DOHH2 (cell line): Measurements from ENCODE around the gene MOB3C.

Experiments used
- H3F3A ChIP-seq: fragments of 200-600 bp; sonication (generic), shearing (Covaris generic); 2 replicates; pipeline ENCODE4 v1.6.0; 2016; ENCODE audit warnings: antibody characterized with exemption, mild to moderate bottlenecking; ENCODE audit not compliant: control insufficient read depth, insufficient read depth
- H3K27ac ChIP-seq: fragments of 200-600 bp; sonication (generic); 2 replicates; pipeline ENCODE4 v1.5.1; 2014; ENCODE audit warnings: low read depth, mild to moderate bottlenecking, low read length, moderate library complexity
- H3K27me3 ChIP-seq: fragments of 200-600 bp; sonication (generic); 2 replicates; pipeline ENCODE4 v1.6.1; 2014; ENCODE audit warnings: mild to moderate bottlenecking, low read length, mixed read lengths; ENCODE audit not compliant: control insufficient read depth
- H3K36me3 ChIP-seq: fragments of 200-600 bp; sonication (generic); 2 replicates; pipeline ENCODE4 v1.6.1; 2014; ENCODE audit warnings: mild to moderate bottlenecking, low read length, moderate library complexity, mixed read lengths; ENCODE audit not compliant: control insufficient read depth
- H3K4me1 ChIP-seq: fragments of 200-600 bp; sonication (generic); 2 replicates; pipeline ENCODE4 v1.6.1; 2014; ENCODE audit warnings: mild to moderate bottlenecking, low read length, mixed read lengths; ENCODE audit not compliant: control insufficient read depth
- H3K4me2 ChIP-seq: fragments of 200-600 bp; sonication (generic); 2 replicates; pipeline ENCODE4 v1.6.0; 2014; ENCODE audit warnings: mild to moderate bottlenecking, low read length, moderate library complexity
- H3K4me3 ChIP-seq: fragments of 200-600 bp; sonication (generic); 2 replicates; pipeline ENCODE4 v1.5.1; 2014; ENCODE audit warnings: mild to moderate bottlenecking, low read length, mixed read lengths
- H3K79me2 ChIP-seq: fragments of 200-600 bp; sonication (generic); 2 replicates; pipeline ENCODE4 v1.6.1; 2014; ENCODE audit warnings: mild to moderate bottlenecking, low read length, mixed read lengths; ENCODE audit not compliant: control insufficient read depth
- H3K9me2 ChIP-seq: fragments of 200-600 bp; sonication (generic); replicated peaks from 2 replicates; pipeline ENCODE4 v1.6.1; 2014; ENCODE audit warnings: mild to moderate bottlenecking, low read length, mixed read lengths; ENCODE audit not compliant: control insufficient read depth
- H3K9me3 ChIP-seq: fragments of 200-600 bp; sonication (generic); 2 replicates; pipeline ENCODE4 v1.6.1; 2014; ENCODE audit warnings: antibody characterized with exemption, low read length, mixed read lengths; ENCODE audit not compliant: control insufficient read depth, insufficient read depth
- H4K20me1 ChIP-seq: fragments of 200-600 bp; sonication (generic); 2 replicates; pipeline ENCODE4 v1.6.0; 2014; ENCODE audit warnings: low read depth, mild to moderate bottlenecking, antibody characterized with exemption, low read length, moderate library complexity; ENCODE audit not compliant: control insufficient read depth, insufficient read depth
- EZH2phosphoT487 ChIP-seq: fragments of 200-600 bp; sonication (generic); IDR thresholded peaks from 2 replicates; pipeline ENCODE4 v1.6.1; 2017; ENCODE audit warnings: borderline replicate concordance, mild to moderate bottlenecking, antibody characterized with exemption, low read length, moderate library complexity, mixed read lengths
- TF ChIP-seq, protein P1 (sequence below): fragments of 200-600 bp; sonication (generic); IDR thresholded peaks from one replicate; pipeline ENCODE4 v1.5.1; 2014; ENCODE audit warnings: antibody characterized with exemption, mild to moderate bottlenecking, low read depth, low read length; ENCODE audit not compliant: poor library complexity, severe bottlenecking

MOB3C gene

DNA sequence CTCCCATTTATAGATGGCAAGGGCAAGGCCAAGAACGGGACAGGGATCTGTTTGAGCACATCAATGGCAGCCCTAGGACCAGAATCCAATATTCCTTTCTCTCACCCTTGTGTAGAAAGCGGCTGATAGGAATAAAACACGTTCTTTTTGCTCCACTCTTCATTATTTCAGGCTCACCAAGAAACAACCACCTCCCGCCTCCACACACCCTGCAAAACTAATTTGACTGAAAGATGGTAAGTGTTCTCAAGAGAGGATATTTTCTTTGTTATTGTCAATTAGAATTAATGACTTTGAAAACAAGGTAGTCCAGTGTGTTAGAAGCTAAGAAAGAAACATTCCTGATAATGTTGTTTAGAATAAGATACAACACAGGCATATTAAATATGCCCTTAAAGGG lies 53.3 kb downstream of the MOB3C start:
- Histone ChIP-seq H3K4me2 (no peak overlapping the region), H3K9me2 (no peaks in the 10 kb centered on the region), H3K4me1 (no peaks in the 10 kb centered on the region), H4K20me1 (no peaks in the 10 kb centered on the region), H3K4me3 (no peak overlapping the region), H3K27me3 (no peaks in the 10 kb centered on the region), H3K36me3 (no peaks in the 10 kb centered on the region), H3F3A (no peaks in the 10 kb centered on the region), H3K79me2 (no peaks in the 10 kb centered on the region), H3K9me3 (no peaks in the 10 kb centered on the region), H3K27ac (no peak overlapping the region)
- no peak for TF ChIP-seq EZH2phosphoT487
- TF ChIP-seq, protein P1, sequence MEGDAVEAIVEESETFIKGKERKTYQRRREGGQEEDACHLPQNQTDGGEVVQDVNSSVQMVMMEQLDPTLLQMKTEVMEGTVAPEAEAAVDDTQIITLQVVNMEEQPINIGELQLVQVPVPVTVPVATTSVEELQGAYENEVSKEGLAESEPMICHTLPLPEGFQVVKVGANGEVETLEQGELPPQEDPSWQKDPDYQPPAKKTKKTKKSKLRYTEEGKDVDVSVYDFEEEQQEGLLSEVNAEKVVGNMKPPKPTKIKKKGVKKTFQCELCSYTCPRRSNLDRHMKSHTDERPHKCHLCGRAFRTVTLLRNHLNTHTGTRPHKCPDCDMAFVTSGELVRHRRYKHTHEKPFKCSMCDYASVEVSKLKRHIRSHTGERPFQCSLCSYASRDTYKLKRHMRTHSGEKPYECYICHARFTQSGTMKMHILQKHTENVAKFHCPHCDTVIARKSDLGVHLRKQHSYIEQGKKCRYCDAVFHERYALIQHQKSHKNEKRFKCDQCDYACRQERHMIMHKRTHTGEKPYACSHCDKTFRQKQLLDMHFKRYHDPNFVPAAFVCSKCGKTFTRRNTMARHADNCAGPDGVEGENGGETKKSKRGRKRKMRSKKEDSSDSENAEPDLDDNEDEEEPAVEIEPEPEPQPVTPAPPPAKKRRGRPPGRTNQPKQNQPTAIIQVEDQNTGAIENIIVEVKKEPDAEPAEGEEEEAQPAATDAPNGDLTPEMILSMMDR = no peak

DNA sequence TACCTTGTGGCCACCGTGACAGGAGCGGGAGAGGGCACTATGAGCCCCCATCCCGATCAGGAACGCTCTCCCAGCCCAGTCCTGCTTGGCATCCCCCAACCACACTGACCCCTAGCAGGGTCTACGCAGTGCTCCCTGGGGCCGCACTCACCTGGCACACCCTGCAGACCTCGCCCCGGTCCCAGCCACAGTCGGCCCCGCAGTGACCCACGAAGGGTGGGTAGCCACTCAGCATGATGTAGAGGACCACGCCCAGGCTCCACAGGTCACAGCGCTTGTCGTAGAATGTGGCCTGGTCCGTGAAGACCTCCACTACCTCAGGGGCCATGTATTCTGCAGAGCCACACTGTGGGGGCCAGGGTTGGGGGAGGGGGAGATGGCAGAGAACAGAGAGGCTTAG lies 54.1 kb downstream of the MOB3C start:
- Histone ChIP-seq H4K20me1 (no peaks in the 10 kb centered on the region), H3K27me3 (no peaks in the 10 kb centered on the region), H3K9me2 (no peaks in the 10 kb centered on the region), H3K27ac (no peak overlapping the region), H3K4me2 (no peak overlapping the region), H3K36me3 (no peaks in the 10 kb centered on the region), H3K79me2 (no peaks in the 10 kb centered on the region), H3K4me1 (no peaks in the 10 kb centered on the region), H3K9me3 (no peaks in the 10 kb centered on the region), H3K4me3 (no peak overlapping the region), H3F3A (no peaks in the 10 kb centered on the region)
- TF ChIP-seq, protein P1 = no peak
- no peak for TF ChIP-seq EZH2phosphoT487

DNA sequence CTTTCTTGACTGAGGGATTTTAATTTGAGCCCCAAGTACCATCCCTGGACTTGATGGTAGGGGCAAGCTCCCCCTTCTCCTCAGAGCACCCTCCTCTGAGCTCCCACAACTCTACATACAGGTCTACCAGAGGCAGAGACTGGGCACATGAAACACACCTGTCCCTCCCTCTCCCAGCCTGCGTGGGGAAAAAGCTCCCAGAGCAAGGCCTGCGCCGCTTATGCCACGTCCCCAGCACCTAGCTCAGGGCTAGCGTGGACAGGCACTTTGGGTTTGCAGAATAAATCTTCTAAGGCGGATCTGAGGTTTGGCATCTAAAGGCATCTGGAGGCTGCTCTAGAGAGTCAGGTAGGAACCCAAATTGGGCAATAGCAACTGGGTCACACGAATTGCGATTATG lies 57.6 kb downstream of the MOB3C start:
- H3K4me2 ChIP-seq = no peak overlapping the region
- no peaks in the 10 kb centered on the region for H3K79me2 ChIP-seq
- no peak overlapping the region for H3K27ac ChIP-seq
- H3K9me2 ChIP-seq = no peaks in the 10 kb centered on the region
- H3F3A ChIP-seq = no peaks in the 10 kb centered on the region
- no peak for TF ChIP-seq EZH2phosphoT487
- TF ChIP-seq, protein P1 = no peak
- H3K4me3 ChIP-seq = no peak overlapping the region
- no peaks in the 10 kb centered on the region for H3K36me3 ChIP-seq
- H4K20me1 ChIP-seq = no peaks in the 10 kb centered on the region
- no peaks in the 10 kb centered on the region for H3K27me3 ChIP-seq
- no peaks in the 10 kb centered on the region for H3K4me1 ChIP-seq
- H3K9me3 ChIP-seq = no peaks in the 10 kb centered on the region
